ENCODE measurements around the gene C2CD2. TPM values are rescaled to one million over a fixed set of nuclear protein-coding genes. Genes with fewer than 3 reads are reported as not detected.

Gene C2CD2
- total and polyA plus RNA-seq, 2 of the 4 experiments (the other 2 are of a cell fraction): 15.6 to 25.3 TPM

DNA sequence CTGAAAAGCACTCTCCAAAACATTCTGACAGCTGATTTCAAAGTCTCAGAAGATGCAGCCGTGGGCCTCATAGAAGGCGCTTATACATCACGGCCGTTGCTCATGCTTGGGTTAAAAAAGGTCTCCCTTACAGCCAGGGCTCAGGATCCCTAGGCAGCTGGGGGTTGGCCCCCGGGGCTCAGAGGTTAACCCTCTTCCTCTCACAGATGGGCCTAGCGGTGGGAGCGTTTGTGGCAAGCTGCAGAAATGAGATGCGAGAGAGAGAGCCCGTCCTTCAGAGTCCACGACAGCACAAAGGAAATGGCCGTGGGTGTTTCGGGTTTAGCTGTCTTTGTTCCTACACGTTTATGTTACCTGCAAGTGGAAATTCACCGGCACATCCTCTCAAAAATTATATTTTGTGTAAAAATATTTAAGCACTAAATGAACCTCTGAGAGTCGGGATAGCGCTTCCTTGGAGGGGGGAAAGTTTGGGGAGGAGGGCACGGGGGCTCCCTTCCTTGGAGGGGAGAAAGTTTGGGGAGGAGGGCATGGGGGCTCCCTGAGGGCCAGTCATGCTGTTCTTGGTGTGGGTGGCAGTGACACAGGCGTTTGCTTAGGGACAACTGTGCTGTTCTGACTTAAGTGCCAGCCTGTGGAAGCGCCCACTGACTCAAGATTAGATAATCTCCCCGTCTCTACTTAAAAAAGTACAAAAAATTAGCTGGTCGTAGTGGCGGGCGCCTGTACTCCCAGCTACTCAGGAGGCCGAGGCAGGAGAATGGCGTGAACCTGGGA, 54.2 kb downstream of the C2CD2 start:
- Histone ChIP-seq H2AK9ac (replicated peaks; ENCODE audit: low read depth, low read length, poor library complexity) (no peak overlapping the region), H3K4ac (ENCODE audit: low read depth, low read length) (no peak overlapping the region), H3K79me1 (ENCODE audit: low read depth in 1 of 2, low read length in 2 of 2) (peaks cover 4 to 7% of the 10 kb centered on the region in 2 experiments; a peak in 2 of 4 replicates), H3K36me3 (ENCODE audit: control insufficient read depth, insufficient read depth, low read length) (peaks cover 30% of the 10 kb centered on the region), H3K4me3 (ENCODE audit: insufficient read depth, low read depth, low read length) (no peak overlapping the region), H3K9me1 (ENCODE audit: insufficient read depth, low read length) (peaks cover 17% of the 10 kb centered on the region), H2BK5ac (ENCODE audit: low read depth, low read length, poor library complexity, severe bottlenecking) (no peak overlapping the region), H3K9ac (ENCODE audit: low read depth, low read length) (no peak overlapping the region), H2BK120ac (ENCODE audit: low read depth, low read length) (no peak overlapping the region), H4K91ac (ENCODE audit: insufficient read depth, low read depth, low read length) (no peak overlapping the region), H2BK15ac (ENCODE audit: low read depth, low read length) (no peak overlapping the region), H4K8ac (ENCODE audit: low read depth in 2 of 2, low read length in 2 of 2) (no peak overlapping the region), H2AK5ac (ENCODE audit: low read depth, low read length) (no peak overlapping the region), H3K27me3 (ENCODE audit: control insufficient read depth, insufficient read depth, low read length) (no peaks in the 10 kb centered on the region), H3K4me2 (ENCODE audit: low read depth, low read length) (no peak overlapping the region), H4K20me1 (ENCODE audit: insufficient read depth, low read length) (peaks cover 6% of the 10 kb centered on the region), H4K5ac (ENCODE audit: low read depth, low read length) (no peak overlapping the region), H2AFZ (replicated peaks; ENCODE audit: low read length, poor library complexity) (no peak overlapping the region), H3K9me3 (ENCODE audit: control insufficient read depth, insufficient read depth, low read length) (no peaks in the 10 kb centered on the region), H3K23ac (ENCODE audit: low read depth, low read length) (no peak overlapping the region), H3K4me1 (ENCODE audit: control insufficient read depth, insufficient read depth, low read length) (peaks cover 14% of the 10 kb centered on the region), H3K14ac (replicated peaks; ENCODE audit: low read depth, low read length) (no peak overlapping the region), H3K18ac (ENCODE audit: low read depth, low read length) (no peak overlapping the region), H2BK20ac (ENCODE audit: low read depth, low read length) (no peak overlapping the region), H3K27ac (ENCODE audit: insufficient read depth, low read length) (no peak overlapping the region), H3K56ac (ENCODE audit: extremely low read depth, insufficient read depth, low read length) (no peak overlapping the region)
- intact Hi-C loops (cut with micrococcal nuclease): no loop called here
- ATAC-seq (ENCODE audit: low read depth): no peak
- in situ Hi-C loops (cut with MboI; ENCODE audit: low sequenced_read_pairs): no loop called here
- DNase-seq: no peak
- WGBS, 2 experiments (ENCODE audit: extremely low coverage in 2 of 2, insufficient read length in 1 of 2): 100% methylated on average over 4 of the region's 25 CpGs; no CpG with 5 or more reads in 1 of the 2 experiments
- dilution Hi-C loops (cut with HindIII; ENCODE audit: low sequenced_read_pairs, unreplicated experiment): no loop called here
- no peak for TF ChIP-seq MXI1 (IDR thresholded peaks at IDR 0.05; ENCODE audit: borderline replicate concordance, low read depth, low read length)
- no peak for TF ChIP-seq RCOR1 (IDR thresholded peaks at IDR 0.05; ENCODE audit: insufficient replicate concordance, low read length)
- no peak for TF ChIP-seq MAFK (IDR thresholded peaks at IDR 0.05; ENCODE audit: low read depth, low read length)
- TF ChIP-seq SMC3 (IDR thresholded peaks at IDR 0.05; ENCODE audit: low read depth, low read length): no peak
- TF ChIP-seq, protein P1, sequence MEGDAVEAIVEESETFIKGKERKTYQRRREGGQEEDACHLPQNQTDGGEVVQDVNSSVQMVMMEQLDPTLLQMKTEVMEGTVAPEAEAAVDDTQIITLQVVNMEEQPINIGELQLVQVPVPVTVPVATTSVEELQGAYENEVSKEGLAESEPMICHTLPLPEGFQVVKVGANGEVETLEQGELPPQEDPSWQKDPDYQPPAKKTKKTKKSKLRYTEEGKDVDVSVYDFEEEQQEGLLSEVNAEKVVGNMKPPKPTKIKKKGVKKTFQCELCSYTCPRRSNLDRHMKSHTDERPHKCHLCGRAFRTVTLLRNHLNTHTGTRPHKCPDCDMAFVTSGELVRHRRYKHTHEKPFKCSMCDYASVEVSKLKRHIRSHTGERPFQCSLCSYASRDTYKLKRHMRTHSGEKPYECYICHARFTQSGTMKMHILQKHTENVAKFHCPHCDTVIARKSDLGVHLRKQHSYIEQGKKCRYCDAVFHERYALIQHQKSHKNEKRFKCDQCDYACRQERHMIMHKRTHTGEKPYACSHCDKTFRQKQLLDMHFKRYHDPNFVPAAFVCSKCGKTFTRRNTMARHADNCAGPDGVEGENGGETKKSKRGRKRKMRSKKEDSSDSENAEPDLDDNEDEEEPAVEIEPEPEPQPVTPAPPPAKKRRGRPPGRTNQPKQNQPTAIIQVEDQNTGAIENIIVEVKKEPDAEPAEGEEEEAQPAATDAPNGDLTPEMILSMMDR (conservative IDR thresholded peaks at IDR 0.05; ENCODE audit: low read depth, low read length): no peak
- TF ChIP-seq, protein P2, sequence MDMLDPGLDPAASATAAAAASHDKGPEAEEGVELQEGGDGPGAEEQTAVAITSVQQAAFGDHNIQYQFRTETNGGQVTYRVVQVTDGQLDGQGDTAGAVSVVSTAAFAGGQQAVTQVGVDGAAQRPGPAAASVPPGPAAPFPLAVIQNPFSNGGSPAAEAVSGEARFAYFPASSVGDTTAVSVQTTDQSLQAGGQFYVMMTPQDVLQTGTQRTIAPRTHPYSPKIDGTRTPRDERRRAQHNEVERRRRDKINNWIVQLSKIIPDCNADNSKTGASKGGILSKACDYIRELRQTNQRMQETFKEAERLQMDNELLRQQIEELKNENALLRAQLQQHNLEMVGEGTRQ (IDR thresholded peaks at IDR 0.05; ENCODE audit: low read depth, low read length): no peak
- TF ChIP-seq FOS (IDR thresholded peaks at IDR 0.05; ENCODE audit: low read depth, low read length): no peak
- no peak for TF ChIP-seq CEBPB (IDR thresholded peaks at IDR 0.05; ENCODE audit: low read depth, low read length)
- TF ChIP-seq, protein P3, sequence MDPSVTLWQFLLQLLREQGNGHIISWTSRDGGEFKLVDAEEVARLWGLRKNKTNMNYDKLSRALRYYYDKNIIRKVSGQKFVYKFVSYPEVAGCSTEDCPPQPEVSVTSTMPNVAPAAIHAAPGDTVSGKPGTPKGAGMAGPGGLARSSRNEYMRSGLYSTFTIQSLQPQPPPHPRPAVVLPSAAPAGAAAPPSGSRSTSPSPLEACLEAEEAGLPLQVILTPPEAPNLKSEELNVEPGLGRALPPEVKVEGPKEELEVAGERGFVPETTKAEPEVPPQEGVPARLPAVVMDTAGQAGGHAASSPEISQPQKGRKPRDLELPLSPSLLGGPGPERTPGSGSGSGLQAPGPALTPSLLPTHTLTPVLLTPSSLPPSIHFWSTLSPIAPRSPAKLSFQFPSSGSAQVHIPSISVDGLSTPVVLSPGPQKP (IDR thresholded peaks at IDR 0.05; ENCODE audit: borderline replicate concordance, low read depth, low read length): no peak
- TF ChIP-seq MAZ (IDR thresholded peaks at IDR 0.05; ENCODE audit: borderline replicate concordance, low read depth, low read length): no peak
- no peak for TF ChIP-seq POLR2A (IDR thresholded peaks at IDR 0.05; ENCODE audit: low read depth, low read length)
- TF ChIP-seq RFX5 (IDR thresholded peaks at IDR 0.05; ENCODE audit: low read depth, low read length): no peak
- no peak for TF ChIP-seq CHD1 (IDR thresholded peaks at IDR 0.05; ENCODE audit: low read depth, low read length)
- no peak for TF ChIP-seq RAD21 (IDR thresholded peaks at IDR 0.05; ENCODE audit: low read length)
- TF ChIP-seq NFE2L2 (IDR thresholded peaks at IDR 0.05; ENCODE audit: low read depth, low read length): no peak
- TF ChIP-seq BHLHE40 (IDR thresholded peaks at IDR 0.05; ENCODE audit: low read depth, low read length): no peak
- ChIA-PET CTCF (no interaction called here), POLR2A (ENCODE audit: unreplicated experiment) (no interaction called here)
- no TSS peak for BruUV-seq (replicated peaks)
